OCI-LY1 (cell line): ENCODE results near the gene ZCCHC14.
A peak's percentile ranks its signal among the peaks of the same experiment; 100 is the strongest.

ENCODE experiments used
- H2AFZ ChIP-seq: fragments of 200-600 bp; sonication (generic), shearing (Covaris generic); 2 replicates; pipeline ENCODE4 v1.6.0; 2014; ENCODE audit warnings: antibody characterized with exemption, mild to moderate bottlenecking, low read length
- H3F3A ChIP-seq: fragments of 200-600 bp; sonication (generic), shearing (Covaris generic); 2 replicates; pipeline ENCODE4 v1.6.0; 2014; ENCODE audit warnings: mild to moderate bottlenecking, antibody characterized with exemption, low read length, moderate library complexity; ENCODE audit not compliant: insufficient read depth
- H3K27ac ChIP-seq: fragments of 200-600 bp; sonication (generic); 2 replicates; pipeline ENCODE4 v1.5.1; 2014; ENCODE audit warnings: low read length, mixed run types, mild to moderate bottlenecking, low read depth; ENCODE audit not compliant: poor library complexity, severe bottlenecking
- H3K27me3 ChIP-seq: fragments of 200-600 bp; sonication (generic); 2 replicates; pipeline ENCODE4 v1.6.0; 2014; ENCODE audit warnings: antibody characterized with exemption, mild to moderate bottlenecking, low read length, moderate library complexity; ENCODE audit not compliant: insufficient read depth
- H3K36me3 ChIP-seq: fragments of 200-600 bp; sonication (generic); 2 replicates; pipeline ENCODE4 v1.6.1; 2014; ENCODE audit warnings: mild to moderate bottlenecking, antibody characterized with exemption, low read length, moderate library complexity, mixed read lengths; ENCODE audit not compliant: insufficient read depth
- H3K4me1 ChIP-seq: fragments of 200-600 bp; sonication (generic); 2 replicates; pipeline ENCODE4 v1.5.1; 2014; ENCODE audit warnings: mild to moderate bottlenecking, low read length, moderate library complexity; ENCODE audit not compliant: insufficient read depth, severe bottlenecking
- H3K4me2 ChIP-seq: fragments of 200-600 bp; sonication (generic), shearing (Covaris generic); 2 replicates; pipeline ENCODE4 v1.6.1; 2014; ENCODE audit warnings: low read length
- H3K4me3 ChIP-seq: fragments of 200-600 bp; sonication (generic); 2 replicates; pipeline ENCODE4 v1.5.1; 2014; ENCODE audit warnings: low read length, low read depth, mild to moderate bottlenecking, mixed read lengths; ENCODE audit not compliant: poor library complexity, severe bottlenecking
- H3K79me2 ChIP-seq: fragments of 200-600 bp; shearing (Covaris generic); 2 replicates; pipeline ENCODE4 v1.6.1; 2016; ENCODE audit warnings: mixed run types, low read length, mixed read lengths; ENCODE audit not compliant: insufficient read depth
- H3K9ac ChIP-seq: fragments of 200-600 bp; sonication (generic), shearing (Covaris generic); 2 replicates; pipeline ENCODE4 v1.6.1; 2014; ENCODE audit warnings: mild to moderate bottlenecking, low read length, mixed read lengths
- H3K9me2 ChIP-seq: fragments of 200-600 bp; sonication (generic), shearing (Covaris generic); 2 replicates; pipeline ENCODE4 v1.6.1; 2014; ENCODE audit warnings: low read depth, mild to moderate bottlenecking, low read length, mixed read lengths
- H3K9me3 ChIP-seq: fragments of 200-600 bp; shearing (Covaris generic); 2 replicates; pipeline ENCODE4 v1.6.1; 2014; ENCODE audit warnings: low read length, mixed read lengths
- H4K20me1 ChIP-seq: fragments of 200-600 bp; sonication (generic), shearing (Covaris generic); 2 replicates; pipeline ENCODE4 v1.6.0; 2016; ENCODE audit warnings: mild to moderate bottlenecking, low read length; ENCODE audit not compliant: insufficient read depth
- EZH2 ChIP-seq: fragments of 200-600 bp; sonication (generic), shearing (Covaris generic); IDR thresholded peaks from 2 replicates; pipeline ENCODE4 v1.8.0; 2017; ENCODE audit warnings: borderline replicate concordance, mixed run types, mild to moderate bottlenecking, antibody characterized with exemption, low read length, moderate library complexity, mixed read lengths
- TF ChIP-seq, protein P1 (sequence below): fragments of 200-600 bp; sonication (generic), shearing (Covaris generic); IDR thresholded peaks from 2 replicates; pipeline ENCODE4 v1.5.1; 2017; ENCODE audit warnings: mild to moderate bottlenecking, antibody characterized with exemption, low read length, moderate library complexity, mixed read lengths

Gene ZCCHC14

DNA sequence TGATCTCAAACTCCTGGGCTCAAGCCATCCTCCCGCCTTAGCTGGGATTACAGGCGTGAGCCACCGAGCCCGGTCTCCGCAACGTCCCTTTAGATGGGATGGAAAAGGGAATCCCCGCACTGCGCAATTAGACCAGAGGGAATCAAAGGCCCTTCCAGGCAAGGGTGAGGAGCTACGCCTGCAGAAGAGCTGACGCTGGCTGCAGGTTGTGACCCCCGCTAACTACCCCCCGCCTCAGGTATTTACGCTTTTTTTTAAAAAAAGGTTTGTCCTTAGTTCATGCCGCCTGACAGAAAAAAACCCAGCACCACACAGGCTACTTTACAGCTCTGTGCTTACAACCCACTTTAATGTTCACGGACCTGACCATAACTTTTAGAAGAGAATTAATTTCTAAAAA, 26.9 kb downstream of the ZCCHC14 start:
- TF ChIP-seq, protein P1, sequence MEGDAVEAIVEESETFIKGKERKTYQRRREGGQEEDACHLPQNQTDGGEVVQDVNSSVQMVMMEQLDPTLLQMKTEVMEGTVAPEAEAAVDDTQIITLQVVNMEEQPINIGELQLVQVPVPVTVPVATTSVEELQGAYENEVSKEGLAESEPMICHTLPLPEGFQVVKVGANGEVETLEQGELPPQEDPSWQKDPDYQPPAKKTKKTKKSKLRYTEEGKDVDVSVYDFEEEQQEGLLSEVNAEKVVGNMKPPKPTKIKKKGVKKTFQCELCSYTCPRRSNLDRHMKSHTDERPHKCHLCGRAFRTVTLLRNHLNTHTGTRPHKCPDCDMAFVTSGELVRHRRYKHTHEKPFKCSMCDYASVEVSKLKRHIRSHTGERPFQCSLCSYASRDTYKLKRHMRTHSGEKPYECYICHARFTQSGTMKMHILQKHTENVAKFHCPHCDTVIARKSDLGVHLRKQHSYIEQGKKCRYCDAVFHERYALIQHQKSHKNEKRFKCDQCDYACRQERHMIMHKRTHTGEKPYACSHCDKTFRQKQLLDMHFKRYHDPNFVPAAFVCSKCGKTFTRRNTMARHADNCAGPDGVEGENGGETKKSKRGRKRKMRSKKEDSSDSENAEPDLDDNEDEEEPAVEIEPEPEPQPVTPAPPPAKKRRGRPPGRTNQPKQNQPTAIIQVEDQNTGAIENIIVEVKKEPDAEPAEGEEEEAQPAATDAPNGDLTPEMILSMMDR: no peak
- no peak for TF ChIP-seq EZH2
- no peaks in the 10 kb centered on the region for H3K9me2 ChIP-seq
- no peak overlapping the region for H3K9ac ChIP-seq
- H3F3A ChIP-seq: no peaks in the 10 kb centered on the region
- H2AFZ ChIP-seq: no peak overlapping the region
- no peak overlapping the region for H3K4me2 ChIP-seq
- H3K79me2 ChIP-seq: peaks cover 7% of the 10 kb centered on the region; the same call in 1 of the 2 replicates
- no peaks in the 10 kb centered on the region for H3K27me3 ChIP-seq
- no peak overlapping the region for H3K27ac ChIP-seq
- no peak overlapping the region for H3K4me3 ChIP-seq
- H3K9me3 ChIP-seq: no peaks in the 10 kb centered on the region
- H3K36me3 ChIP-seq: no peaks in the 10 kb centered on the region
- H4K20me1 ChIP-seq: no peaks in the 10 kb centered on the region
- H3K4me1 ChIP-seq: peaks cover 30% of the 10 kb centered on the region

DNA sequence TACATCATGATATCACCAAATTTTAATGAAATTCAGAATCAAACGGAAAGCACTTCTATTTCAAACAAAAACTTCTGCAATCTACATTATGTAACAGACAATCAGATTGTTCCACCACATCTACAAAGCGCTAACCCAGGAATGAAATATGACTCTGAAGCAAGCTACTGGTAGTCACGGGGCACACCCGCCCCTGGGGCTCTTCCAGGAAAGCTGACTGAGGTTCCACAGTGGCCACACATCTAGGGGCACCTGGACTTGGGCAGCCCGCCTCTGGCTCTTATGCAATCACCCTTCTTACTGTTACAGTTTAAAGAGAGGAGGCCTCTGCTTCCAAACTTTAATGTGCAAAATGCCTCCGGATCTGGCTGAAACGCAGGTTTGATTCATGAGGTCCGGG, 27.5 kb downstream of the ZCCHC14 start:
- H3K27me3 ChIP-seq: no peaks in the 10 kb centered on the region
- no peaks in the 10 kb centered on the region for H3K9me2 ChIP-seq
- H3K79me2 ChIP-seq: peaks cover 2% of the 10 kb centered on the region; the same call in 1 of the 2 replicates
- H3K27ac ChIP-seq: peak overlapping the region; percentile 67
- H3F3A ChIP-seq: no peaks in the 10 kb centered on the region
- H4K20me1 ChIP-seq: no peaks in the 10 kb centered on the region
- no peak overlapping the region for H3K4me3 ChIP-seq
- H3K36me3 ChIP-seq: no peaks in the 10 kb centered on the region
- no peaks in the 10 kb centered on the region for H3K9me3 ChIP-seq
- no peak overlapping the region for H2AFZ ChIP-seq
- TF ChIP-seq EZH2: no peak
- TF ChIP-seq, protein P1: no peak
- peak overlapping the region; percentile 38; the same call in 1 of the 2 replicates for H3K4me2 ChIP-seq
- H3K4me1 ChIP-seq: peaks cover 30% of the 10 kb centered on the region
- no peak overlapping the region; the same call in 1 of the 2 replicates for H3K9ac ChIP-seq

- H3K4me3 ChIP-seq: no peak overlapping the region
- no peak overlapping the region for H2AFZ ChIP-seq
- no peaks in the 10 kb centered on the region for H3K9me3 ChIP-seq
- no peaks in the 10 kb centered on the region for H3K9me2 ChIP-seq
- peak overlapping the region; percentile 38; the same call in 1 of the 2 replicates for H3K4me2 ChIP-seq
- H3K79me2 ChIP-seq: no peaks in the 10 kb centered on the region
- H3K4me1 ChIP-seq: peaks cover 30% of the 10 kb centered on the region
- peak overlapping the region; percentile 10; the same call in 1 of the 2 replicates for H3K9ac ChIP-seq
- no peaks in the 10 kb centered on the region for H4K20me1 ChIP-seq
- no peaks in the 10 kb centered on the region for H3K27me3 ChIP-seq
- H3F3A ChIP-seq: no peaks in the 10 kb centered on the region
- TF ChIP-seq, protein P1: no peak
- no peak for TF ChIP-seq EZH2
- peak overlapping the region; percentile 67 for H3K27ac ChIP-seq
- H3K36me3 ChIP-seq: peaks cover 2% of the 10 kb centered on the region; the same call in 1 of the 2 replicates
Observed at GRCh38 chr16:87464691-87465300, 28.0 kb downstream of the ZCCHC14 start.
